ENCODE results near the gene GATD1. TPM values are rescaled to one million over a fixed set of nuclear protein-coding genes. Genes with fewer than 3 reads are reported as not detected.

Gene GATD1
- total and polyA plus RNA-seq, 9 of the 15 experiments (the other 6 are each of a cell fraction or from before 2014, with no cell fraction given): 2.8 to 144 (median 36.9) TPM

DNA sequence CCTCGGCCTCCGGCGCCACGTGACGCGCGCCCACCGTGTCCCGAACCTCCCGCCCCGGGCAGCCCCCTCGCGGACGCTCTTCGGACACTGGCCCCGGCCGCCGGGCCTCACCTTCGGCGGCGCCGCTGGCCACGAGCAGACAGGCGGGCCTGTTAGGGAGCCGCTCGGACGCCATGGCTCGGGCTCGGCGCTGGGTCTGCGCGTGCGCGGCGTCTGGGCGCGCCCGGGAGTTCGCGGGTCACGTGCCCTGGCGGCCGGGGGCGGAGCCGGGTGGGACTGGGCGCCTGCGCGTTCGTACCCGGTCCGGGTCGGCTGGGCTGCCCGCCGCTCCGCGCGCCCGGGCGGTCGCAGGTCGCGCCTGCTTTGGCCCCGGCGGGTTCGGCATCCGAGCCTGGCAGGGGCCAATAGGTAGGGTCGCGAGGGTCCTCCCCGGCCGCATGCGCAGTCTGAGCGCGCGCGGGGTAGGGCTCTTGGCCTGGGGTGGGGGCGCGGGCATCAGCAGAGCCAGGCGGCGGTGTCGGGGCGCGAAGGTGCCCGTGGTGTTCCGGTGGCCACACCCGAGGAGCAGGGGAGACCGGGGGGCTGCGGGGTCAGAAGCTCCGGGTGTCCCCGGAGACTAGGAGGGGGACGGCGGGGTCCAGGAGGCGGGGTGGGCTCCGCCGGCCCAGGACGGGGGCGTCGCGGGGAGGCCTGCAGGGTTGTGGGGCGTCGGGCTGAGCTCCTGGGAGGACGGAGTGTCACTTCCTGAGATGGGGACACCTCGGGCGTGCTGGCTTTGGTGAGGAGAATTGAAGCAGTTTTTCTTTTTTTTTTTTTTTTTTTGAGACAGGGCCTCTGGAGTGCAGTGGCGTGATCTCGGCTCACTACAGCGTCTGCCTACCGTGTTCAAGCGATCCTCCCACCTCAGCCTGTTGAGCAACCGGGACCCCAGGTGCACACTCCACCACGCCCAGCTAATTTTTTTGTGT is at the start of gene GATD1 (continued):
- peak; percentile 78; the same call in 1 of the 2 replicates for TF ChIP-seq ILF3 (IDR thresholded peaks at IDR 0.05; ENCODE audit: borderline replicate concordance)
- no peak for TF ChIP-seq MIER1 (IDR thresholded peaks at IDR 0.05; ENCODE audit: low read depth)
- TF ChIP-seq WHSC1 (IDR thresholded peaks at IDR 0.05; ENCODE audit: low read length): no peak
- TF ChIP-seq, protein P1, sequence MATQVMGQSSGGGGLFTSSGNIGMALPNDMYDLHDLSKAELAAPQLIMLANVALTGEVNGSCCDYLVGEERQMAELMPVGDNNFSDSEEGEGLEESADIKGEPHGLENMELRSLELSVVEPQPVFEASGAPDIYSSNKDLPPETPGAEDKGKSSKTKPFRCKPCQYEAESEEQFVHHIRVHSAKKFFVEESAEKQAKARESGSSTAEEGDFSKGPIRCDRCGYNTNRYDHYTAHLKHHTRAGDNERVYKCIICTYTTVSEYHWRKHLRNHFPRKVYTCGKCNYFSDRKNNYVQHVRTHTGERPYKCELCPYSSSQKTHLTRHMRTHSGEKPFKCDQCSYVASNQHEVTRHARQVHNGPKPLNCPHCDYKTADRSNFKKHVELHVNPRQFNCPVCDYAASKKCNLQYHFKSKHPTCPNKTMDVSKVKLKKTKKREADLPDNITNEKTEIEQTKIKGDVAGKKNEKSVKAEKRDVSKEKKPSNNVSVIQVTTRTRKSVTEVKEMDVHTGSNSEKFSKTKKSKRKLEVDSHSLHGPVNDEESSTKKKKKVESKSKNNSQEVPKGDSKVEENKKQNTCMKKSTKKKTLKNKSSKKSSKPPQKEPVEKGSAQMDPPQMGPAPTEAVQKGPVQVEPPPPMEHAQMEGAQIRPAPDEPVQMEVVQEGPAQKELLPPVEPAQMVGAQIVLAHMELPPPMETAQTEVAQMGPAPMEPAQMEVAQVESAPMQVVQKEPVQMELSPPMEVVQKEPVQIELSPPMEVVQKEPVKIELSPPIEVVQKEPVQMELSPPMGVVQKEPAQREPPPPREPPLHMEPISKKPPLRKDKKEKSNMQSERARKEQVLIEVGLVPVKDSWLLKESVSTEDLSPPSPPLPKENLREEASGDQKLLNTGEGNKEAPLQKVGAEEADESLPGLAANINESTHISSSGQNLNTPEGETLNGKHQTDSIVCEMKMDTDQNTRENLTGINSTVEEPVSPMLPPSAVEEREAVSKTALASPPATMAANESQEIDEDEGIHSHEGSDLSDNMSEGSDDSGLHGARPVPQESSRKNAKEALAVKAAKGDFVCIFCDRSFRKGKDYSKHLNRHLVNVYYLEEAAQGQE (IDR thresholded peaks at IDR 0.05; ENCODE audit: borderline replicate concordance): peak; percentile 86
- TF ChIP-seq, protein P1 (CRISPR knock-in tag; IDR thresholded peaks at IDR 0.05; ENCODE audit: low read depth): no peak
- no peak for TF ChIP-seq PHTF2 (CRISPR knock-in tag; IDR thresholded peaks at IDR 0.05)
- peak; percentile 7 for TF ChIP-seq FIP1L1 (IDR thresholded peaks at IDR 0.05; ENCODE audit: low read depth, low read length, poor library complexity, severe bottlenecking)
- TF ChIP-seq, protein P2, sequence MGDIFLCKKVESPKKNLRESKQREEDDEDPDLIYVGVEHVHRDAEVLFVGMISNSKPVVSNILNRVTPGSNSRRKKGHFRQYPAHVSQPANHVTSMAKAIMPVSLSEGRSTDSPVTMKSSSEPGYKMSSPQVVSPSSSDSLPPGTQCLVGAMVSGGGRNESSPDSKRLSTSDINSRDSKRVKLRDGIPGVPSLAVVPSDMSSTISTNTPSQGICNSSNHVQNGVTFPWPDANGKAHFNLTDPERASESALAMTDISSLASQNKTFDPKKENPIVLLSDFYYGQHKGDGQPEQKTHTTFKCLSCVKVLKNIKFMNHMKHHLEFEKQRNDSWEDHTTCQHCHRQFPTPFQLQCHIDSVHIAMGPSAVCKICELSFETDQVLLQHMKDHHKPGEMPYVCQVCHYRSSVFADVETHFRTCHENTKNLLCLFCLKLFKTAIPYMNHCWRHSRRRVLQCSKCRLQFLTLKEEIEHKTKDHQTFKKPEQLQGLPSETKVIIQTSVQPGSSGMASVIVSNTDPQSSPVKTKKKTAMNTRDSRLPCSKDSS (IDR thresholded peaks at IDR 0.05; ENCODE audit: low read depth, partially characterized antibody): no peak
- TF ChIP-seq ZNF408 (CRISPR knock-in tag; IDR thresholded peaks at IDR 0.05; ENCODE audit: low read depth): no peak
- TF ChIP-seq ZNF583 (CRISPR knock-in tag; IDR thresholded peaks at IDR 0.05): no peak
- no peak for TF ChIP-seq KDM1A (IDR thresholded peaks at IDR 0.05)
- no peak for TF ChIP-seq ZKSCAN8 (CRISPR knock-in tag; IDR thresholded peaks at IDR 0.05)
- TF ChIP-seq MECOM (CRISPR knock-in tag; IDR thresholded peaks at IDR 0.05): no peak
- no peak for TF ChIP-seq SRSF1 (IDR thresholded peaks at IDR 0.05; ENCODE audit: low read depth, low read length)
- TF ChIP-seq ZNF551 (CRISPR knock-in tag; IDR thresholded peaks at IDR 0.05): no peak
- TF ChIP-seq, protein P3, sequence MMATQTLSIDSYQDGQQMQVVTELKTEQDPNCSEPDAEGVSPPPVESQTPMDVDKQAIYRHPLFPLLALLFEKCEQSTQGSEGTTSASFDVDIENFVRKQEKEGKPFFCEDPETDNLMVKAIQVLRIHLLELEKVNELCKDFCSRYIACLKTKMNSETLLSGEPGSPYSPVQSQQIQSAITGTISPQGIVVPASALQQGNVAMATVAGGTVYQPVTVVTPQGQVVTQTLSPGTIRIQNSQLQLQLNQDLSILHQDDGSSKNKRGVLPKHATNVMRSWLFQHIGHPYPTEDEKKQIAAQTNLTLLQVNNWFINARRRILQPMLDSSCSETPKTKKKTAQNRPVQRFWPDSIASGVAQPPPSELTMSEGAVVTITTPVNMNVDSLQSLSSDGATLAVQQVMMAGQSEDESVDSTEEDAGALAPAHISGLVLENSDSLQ (IDR thresholded peaks at IDR 0.05): 0 out of 2 replicates have a peak, but pooled peaks have one; percentile 4
- TF ChIP-seq FOXA3 (CRISPR knock-in tag; conservative IDR thresholded peaks at IDR 0.05 in 1 of 2, IDR thresholded peaks at IDR 0.05 in 1 of 2): no peak

All from K562 (cell line).